Measurements from ENCODE around the gene ARRDC4.

Gene ARRDC4

DNA sequence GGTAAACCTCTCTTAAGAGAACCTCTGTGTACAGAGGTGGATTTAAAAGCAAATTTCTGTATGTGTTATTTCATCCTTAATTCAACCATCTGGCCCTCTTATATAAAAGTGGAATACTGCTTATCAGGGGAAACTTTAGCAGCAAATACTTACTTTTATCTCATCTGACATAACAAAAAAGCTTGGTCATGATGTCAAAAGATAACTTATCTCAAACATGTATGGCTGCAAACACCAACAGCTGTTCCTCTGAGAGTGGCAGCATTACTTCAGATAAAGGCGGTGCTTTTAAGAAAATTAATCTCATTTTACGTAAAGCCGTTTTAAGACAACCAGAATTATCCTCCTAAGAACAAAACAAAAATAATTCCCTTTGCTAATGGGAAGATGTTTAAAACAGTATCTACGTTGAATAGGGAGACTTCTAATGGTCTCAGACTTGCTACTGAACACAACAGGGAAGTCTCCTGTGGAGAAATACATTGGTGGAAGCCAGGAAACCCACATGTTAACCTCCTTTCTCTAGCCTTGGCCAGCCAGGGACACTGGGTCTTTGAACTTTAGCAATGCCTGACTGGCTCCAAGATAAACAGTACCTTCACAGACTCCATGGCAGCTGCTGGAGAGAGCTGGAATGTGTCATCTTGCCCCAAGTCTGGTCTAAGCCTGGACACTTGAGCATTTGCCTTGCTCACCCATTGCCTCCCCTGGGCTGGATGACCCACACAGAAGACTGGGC is 18.1 kb downstream of the ARRDC4 start:
- ChIA-PET CTCF (interaction anchor here (0.6 to 1.4 kb wide), 3 partner anchors 14 to 75 kb away, joined by 3 to 5 read pairs (median 3); no protein-coding TSS in a partner anchor), POLR2A (interaction anchor here (0.7 kb wide), 1 partner anchor 1710 kb away, joined by 3 read pairs; no protein-coding TSS in a partner anchor)
- TF ChIP-seq, protein P1, sequence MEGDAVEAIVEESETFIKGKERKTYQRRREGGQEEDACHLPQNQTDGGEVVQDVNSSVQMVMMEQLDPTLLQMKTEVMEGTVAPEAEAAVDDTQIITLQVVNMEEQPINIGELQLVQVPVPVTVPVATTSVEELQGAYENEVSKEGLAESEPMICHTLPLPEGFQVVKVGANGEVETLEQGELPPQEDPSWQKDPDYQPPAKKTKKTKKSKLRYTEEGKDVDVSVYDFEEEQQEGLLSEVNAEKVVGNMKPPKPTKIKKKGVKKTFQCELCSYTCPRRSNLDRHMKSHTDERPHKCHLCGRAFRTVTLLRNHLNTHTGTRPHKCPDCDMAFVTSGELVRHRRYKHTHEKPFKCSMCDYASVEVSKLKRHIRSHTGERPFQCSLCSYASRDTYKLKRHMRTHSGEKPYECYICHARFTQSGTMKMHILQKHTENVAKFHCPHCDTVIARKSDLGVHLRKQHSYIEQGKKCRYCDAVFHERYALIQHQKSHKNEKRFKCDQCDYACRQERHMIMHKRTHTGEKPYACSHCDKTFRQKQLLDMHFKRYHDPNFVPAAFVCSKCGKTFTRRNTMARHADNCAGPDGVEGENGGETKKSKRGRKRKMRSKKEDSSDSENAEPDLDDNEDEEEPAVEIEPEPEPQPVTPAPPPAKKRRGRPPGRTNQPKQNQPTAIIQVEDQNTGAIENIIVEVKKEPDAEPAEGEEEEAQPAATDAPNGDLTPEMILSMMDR (tag by site-specific recombination; IDR thresholded peaks at IDR 0.05) = no peak
- TF ChIP-seq, protein P2, sequence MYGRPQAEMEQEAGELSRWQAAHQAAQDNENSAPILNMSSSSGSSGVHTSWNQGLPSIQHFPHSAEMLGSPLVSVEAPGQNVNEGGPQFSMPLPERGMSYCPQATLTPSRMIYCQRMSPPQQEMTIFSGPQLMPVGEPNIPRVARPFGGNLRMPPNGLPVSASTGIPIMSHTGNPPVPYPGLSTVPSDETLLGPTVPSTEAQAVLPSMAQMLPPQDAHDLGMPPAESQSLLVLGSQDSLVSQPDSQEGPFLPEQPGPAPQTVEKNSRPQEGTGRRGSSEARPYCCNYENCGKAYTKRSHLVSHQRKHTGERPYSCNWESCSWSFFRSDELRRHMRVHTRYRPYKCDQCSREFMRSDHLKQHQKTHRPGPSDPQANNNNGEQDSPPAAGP (tag by site-specific recombination; IDR thresholded peaks at IDR 0.05) = no peak
- TF ChIP-seq ZNF610 (tag by site-specific recombination; IDR thresholded peaks at IDR 0.05; ENCODE audit: borderline replicate concordance) = no peak
- no peak for TF ChIP-seq ZNF211 (tag by site-specific recombination; IDR thresholded peaks at IDR 0.05; ENCODE audit: low read depth)
- TF ChIP-seq, protein P3, sequence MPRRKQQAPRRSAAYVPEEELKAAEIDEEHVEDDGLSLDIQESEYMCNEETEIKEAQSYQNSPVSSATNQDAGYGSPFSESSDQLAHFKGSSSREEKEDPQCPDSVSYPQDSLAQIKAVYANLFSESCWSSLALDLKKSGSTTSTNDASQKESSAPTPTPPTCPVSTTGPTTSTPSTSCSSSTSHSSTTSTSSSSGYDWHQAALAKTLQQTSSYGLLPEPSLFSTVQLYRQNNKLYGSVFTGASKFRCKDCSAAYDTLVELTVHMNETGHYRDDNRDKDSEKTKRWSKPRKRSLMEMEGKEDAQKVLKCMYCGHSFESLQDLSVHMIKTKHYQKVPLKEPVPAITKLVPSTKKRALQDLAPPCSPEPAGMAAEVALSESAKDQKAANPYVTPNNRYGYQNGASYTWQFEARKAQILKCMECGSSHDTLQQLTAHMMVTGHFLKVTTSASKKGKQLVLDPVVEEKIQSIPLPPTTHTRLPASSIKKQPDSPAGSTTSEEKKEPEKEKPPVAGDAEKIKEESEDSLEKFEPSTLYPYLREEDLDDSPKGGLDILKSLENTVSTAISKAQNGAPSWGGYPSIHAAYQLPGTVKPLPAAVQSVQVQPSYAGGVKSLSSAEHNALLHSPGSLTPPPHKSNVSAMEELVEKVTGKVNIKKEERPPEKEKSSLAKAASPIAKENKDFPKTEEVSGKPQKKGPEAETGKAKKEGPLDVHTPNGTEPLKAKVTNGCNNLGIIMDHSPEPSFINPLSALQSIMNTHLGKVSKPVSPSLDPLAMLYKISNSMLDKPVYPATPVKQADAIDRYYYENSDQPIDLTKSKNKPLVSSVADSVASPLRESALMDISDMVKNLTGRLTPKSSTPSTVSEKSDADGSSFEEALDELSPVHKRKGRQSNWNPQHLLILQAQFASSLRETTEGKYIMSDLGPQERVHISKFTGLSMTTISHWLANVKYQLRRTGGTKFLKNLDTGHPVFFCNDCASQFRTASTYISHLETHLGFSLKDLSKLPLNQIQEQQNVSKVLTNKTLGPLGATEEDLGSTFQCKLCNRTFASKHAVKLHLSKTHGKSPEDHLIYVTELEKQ (tag by site-specific recombination; IDR thresholded peaks at IDR 0.05; ENCODE audit: borderline replicate concordance) = no peak
- TF ChIP-seq, protein P4, sequence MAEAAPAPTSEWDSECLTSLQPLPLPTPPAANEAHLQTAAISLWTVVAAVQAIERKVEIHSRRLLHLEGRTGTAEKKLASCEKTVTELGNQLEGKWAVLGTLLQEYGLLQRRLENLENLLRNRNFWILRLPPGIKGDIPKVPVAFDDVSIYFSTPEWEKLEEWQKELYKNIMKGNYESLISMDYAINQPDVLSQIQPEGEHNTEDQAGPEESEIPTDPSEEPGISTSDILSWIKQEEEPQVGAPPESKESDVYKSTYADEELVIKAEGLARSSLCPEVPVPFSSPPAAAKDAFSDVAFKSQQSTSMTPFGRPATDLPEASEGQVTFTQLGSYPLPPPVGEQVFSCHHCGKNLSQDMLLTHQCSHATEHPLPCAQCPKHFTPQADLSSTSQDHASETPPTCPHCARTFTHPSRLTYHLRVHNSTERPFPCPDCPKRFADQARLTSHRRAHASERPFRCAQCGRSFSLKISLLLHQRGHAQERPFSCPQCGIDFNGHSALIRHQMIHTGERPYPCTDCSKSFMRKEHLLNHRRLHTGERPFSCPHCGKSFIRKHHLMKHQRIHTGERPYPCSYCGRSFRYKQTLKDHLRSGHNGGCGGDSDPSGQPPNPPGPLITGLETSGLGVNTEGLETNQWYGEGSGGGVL (tag by site-specific recombination; IDR thresholded peaks at IDR 0.05) = no peak
- TF ChIP-seq TRIM28 (IDR thresholded peaks at IDR 0.05; ENCODE audit: borderline replicate concordance, low read length) = no peak
- no peak for TF ChIP-seq ZNF501 (tag by site-specific recombination; IDR thresholded peaks at IDR 0.05)
- no peak for TF ChIP-seq ZFP3 (tag by site-specific recombination; IDR thresholded peaks at IDR 0.05; ENCODE audit: low read depth)
- TF ChIP-seq, protein P5, sequence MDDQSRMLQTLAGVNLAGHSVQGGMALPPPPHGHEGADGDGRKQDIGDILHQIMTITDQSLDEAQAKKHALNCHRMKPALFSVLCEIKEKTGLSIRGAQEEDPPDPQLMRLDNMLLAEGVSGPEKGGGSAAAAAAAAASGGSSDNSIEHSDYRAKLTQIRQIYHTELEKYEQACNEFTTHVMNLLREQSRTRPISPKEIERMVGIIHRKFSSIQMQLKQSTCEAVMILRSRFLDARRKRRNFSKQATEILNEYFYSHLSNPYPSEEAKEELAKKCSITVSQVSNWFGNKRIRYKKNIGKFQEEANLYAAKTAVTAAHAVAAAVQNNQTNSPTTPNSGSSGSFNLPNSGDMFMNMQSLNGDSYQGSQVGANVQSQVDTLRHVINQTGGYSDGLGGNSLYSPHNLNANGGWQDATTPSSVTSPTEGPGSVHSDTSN (CRISPR knock-in tag; IDR thresholded peaks at IDR 0.05) = no peak
- TF ChIP-seq ZNF221 (tag by site-specific recombination; IDR thresholded peaks at IDR 0.05; ENCODE audit: borderline replicate concordance) = no peak
- TF ChIP-seq, protein P6, sequence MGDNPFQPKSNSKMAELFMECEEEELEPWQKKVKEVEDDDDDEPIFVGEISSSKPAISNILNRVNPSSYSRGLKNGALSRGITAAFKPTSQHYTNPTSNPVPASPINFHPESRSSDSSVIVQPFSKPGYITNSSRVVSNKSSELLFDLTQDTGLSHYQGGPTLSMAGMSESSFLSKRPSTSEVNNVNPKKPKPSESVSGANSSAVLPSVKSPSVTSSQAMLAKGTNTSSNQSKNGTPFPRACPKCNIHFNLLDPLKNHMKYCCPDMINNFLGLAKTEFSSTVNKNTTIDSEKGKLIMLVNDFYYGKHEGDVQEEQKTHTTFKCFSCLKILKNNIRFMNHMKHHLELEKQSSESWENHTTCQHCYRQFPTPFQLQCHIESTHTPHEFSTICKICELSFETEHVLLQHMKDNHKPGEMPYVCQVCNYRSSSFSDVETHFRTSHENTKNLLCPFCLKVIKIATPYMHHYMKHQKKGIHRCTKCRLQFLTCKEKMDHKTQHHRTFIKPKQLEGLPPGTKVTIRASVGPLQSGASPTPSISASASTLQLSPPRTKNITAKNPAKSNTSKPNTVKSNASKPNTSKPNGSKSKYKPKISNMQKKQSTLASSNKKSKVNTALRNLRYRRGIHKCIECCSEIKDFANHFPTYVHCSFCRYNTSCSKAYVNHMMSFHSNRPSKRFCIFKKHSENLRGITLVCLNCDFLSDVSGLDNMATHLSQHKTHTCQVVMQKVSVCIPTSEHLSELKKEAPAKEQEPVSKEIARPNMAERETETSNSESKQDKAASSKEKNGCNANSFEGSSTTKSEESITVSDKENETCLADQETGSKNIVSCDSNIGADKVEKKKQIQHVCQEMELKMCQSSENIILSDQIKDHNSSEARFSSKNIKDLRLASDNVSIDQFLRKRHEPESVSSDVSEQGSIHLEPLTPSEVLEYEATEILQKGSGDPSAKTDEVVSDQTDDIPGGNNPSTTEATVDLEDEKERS (tag by site-specific recombination; IDR thresholded peaks at IDR 0.05) = no peak
- no peak for TF ChIP-seq HOXD13 (CRISPR knock-in tag; IDR thresholded peaks at IDR 0.05; ENCODE audit: borderline replicate concordance)
- Histone ChIP-seq H3K9me3 (ENCODE audit: control insufficient read depth, insufficient read depth, low read depth, low read length) (no peaks in the 10 kb centered on the region), H3K36me3 (ENCODE audit: control insufficient read depth in 2 of 2, insufficient read depth in 1 of 2, low read length in 2 of 2) (no peaks in the 10 kb centered on the region; a peak in 1 of 3 replicates), H3K4me3 (ENCODE audit: low read depth, low read length) (no peak overlapping the region), H3K27ac (ENCODE audit: extremely low read depth, low read depth, low read length) (no peak overlapping the region), H3K4me1 (ENCODE audit: control insufficient read depth, insufficient read depth, low read length) (no peaks in the 10 kb centered on the region)
